NCI-H187 (cell line): ENCODE results near the gene SAFB2.

Source experiments
- DNase-seq, 2 experiments: peaks; one replicate each; lab custom pipeline; 2025; lab: John Stamatoyannopoulos, UW

The SAFB2 gene

GRCh38 chr19:5622465-5623396 is at the start of gene SAFB2, which contains the start of gene SAFB:
Gene SAFB2, minus strand, starts transcription at chr19:5622776. Its CDS starts 61 bp downstream, at chr19:5622715.
Gene SAFB, plus strand, starts transcription at chr19:5623083. Its CDS starts 123 bp downstream, at chr19:5623206.
- DNase-seq, result peak; percentile 92 to 93

GRCh38 chr19:5671600-5671999 is 49.0 kb upstream of the SAFB2 start:
- DNase-seq, result no peak

- no peak for DNase-seq
These were observed 46.6 kb upstream of the SAFB2 start for GRCh38 chr19:5669212-5669611.

- DNase-seq, result no peak
These were observed 45.2 kb upstream of the SAFB2 start for GRCh38 chr19:5667751-5668271.

- DNase-seq, result no peak
These were observed 44.5 kb upstream of the SAFB2 start for GRCh38 chr19:5666921-5667610.

- DNase-seq, result no peak
These were observed 43.4 kb upstream of the SAFB2 start for GRCh38 chr19:5665781-5666513.

- DNase-seq, result no peak
These were observed 41.9 kb upstream of the SAFB2 start for GRCh38 chr19:5664515-5664914.

GRCh38 chr19:5663904-5664303 is 41.3 kb upstream of the SAFB2 start:
- DNase-seq, result no peak

GRCh38 chr19:5661483-5661882 is 38.9 kb upstream of the SAFB2 start:
- DNase-seq, result no peak

GRCh38 chr19:5655412-5655811 is 32.8 kb upstream of the SAFB2 start:
- no peak for DNase-seq

- no peak for DNase-seq
These were observed 32.4 kb upstream of the SAFB2 start for GRCh38 chr19:5654931-5655330.

- DNase-seq, result no peak
These were observed 29.7 kb upstream of the SAFB2 start for GRCh38 chr19:5652261-5652660.

GRCh38 chr19:5651361-5651760 is 28.8 kb upstream of the SAFB2 start:
- DNase-seq, result no peak

- no peak for DNase-seq
These were observed 25.9 kb upstream of the SAFB2 start for GRCh38 chr19:5648464-5648863.

GRCh38 chr19:5646703-5647102 is 24.1 kb upstream of the SAFB2 start:
- no peak for DNase-seq

- no peak for DNase-seq
These were observed 22.8 kb upstream of the SAFB2 start for GRCh38 chr19:5645409-5645808.

GRCh38 chr19:5644037-5644436 is 21.5 kb upstream of the SAFB2 start:
- DNase-seq, result no peak

GRCh38 chr19:5643060-5643459 is 20.5 kb upstream of the SAFB2 start:
- DNase-seq, result no peak

GRCh38 chr19:5642204-5642603 is 19.6 kb upstream of the SAFB2 start:
- DNase-seq, result no peak

GRCh38 chr19:5641171-5641570 is 18.6 kb upstream of the SAFB2 start:
- DNase-seq, result no peak

- no peak for DNase-seq
These were observed 15.4 kb upstream of the SAFB2 start for GRCh38 chr19:5637971-5638370.

- DNase-seq, result no peak
These were observed 12.9 kb upstream of the SAFB2 start for GRCh38 chr19:5635427-5635826.
